Neural cell (in vitro differentiated cells): Measurements from ENCODE around the gene ACACA. TPM values are rescaled to one million over a fixed set of nuclear protein-coding genes. Genes with fewer than 3 reads are reported as not detected.

Experiments used
- H2AFZ ChIP-seq: fragments of 200-600, 300-800 bp; sonication (generic), shearing (Covaris generic); 2 replicates; pipeline ENCODE4 v1.6.0; 2014; ENCODE audit warnings: low read depth, mild to moderate bottlenecking, antibody characterized with exemption, low read length, moderate library complexity
- H3F3A ChIP-seq: fragments of 200-600 bp; shearing (Covaris generic); 2 replicates; pipeline ENCODE4 v1.6.1; 2016; ENCODE audit warnings: mild to moderate bottlenecking, moderate library complexity, mixed read lengths, antibody characterized with exemption, low read length; ENCODE audit not compliant: insufficient read depth, poor library complexity, severe bottlenecking
- H3K27ac ChIP-seq: fragments of 200-600, 300-800 bp; sonication (generic), shearing (Covaris generic); 2 replicates; pipeline ENCODE4 v1.5.1; 2014; ENCODE audit warnings: mild to moderate bottlenecking, low read length, moderate library complexity
- H3K27me3 ChIP-seq: fragments of 300-800, 200-600 bp; sonication (generic), shearing (Covaris generic); 2 replicates; pipeline ENCODE4 v1.6.0; 2014; ENCODE audit warnings: mild to moderate bottlenecking, low read depth, low read length, moderate library complexity; ENCODE audit not compliant: insufficient read depth
- H3K36me3 ChIP-seq: fragments of 300-800, 200-600 bp; sonication (generic), shearing (Covaris generic); 2 replicates; pipeline ENCODE4 v1.5.1; 2014; ENCODE audit warnings: mild to moderate bottlenecking, antibody characterized with exemption, low read length, moderate library complexity; ENCODE audit not compliant: insufficient read depth
- H3K4me2 ChIP-seq: fragments of 300-800, 200-600 bp; sonication (generic), shearing (Covaris generic); 2 replicates; pipeline ENCODE4 v1.6.0; 2014; ENCODE audit warnings: mild to moderate bottlenecking, low read length
- H3K4me3 ChIP-seq: fragments of 300-800, 200-600 bp; sonication (generic), shearing (Covaris generic); 2 replicates; pipeline ENCODE4 v1.5.1; 2014; ENCODE audit warnings: mild to moderate bottlenecking, low read length, moderate library complexity
- H3K79me2 ChIP-seq: fragments of 200-600 bp; shearing (Covaris generic); replicated peaks from 2 replicates; pipeline ENCODE4 v1.6.0; 2014; ENCODE audit warnings: mild to moderate bottlenecking, low read length, moderate library complexity; ENCODE audit not compliant: insufficient read depth
- H3K9ac ChIP-seq: fragments of 300-800, 200-600 bp; sonication (generic), shearing (Covaris generic); 2 replicates; pipeline ENCODE4 v1.6.1; 2016; ENCODE audit warnings: mild to moderate bottlenecking, low read length, mixed read lengths
- H3K9me2 ChIP-seq: fragments of 200-600 bp; shearing (Covaris generic); 2 replicates; pipeline ENCODE4 v1.6.1; 2016; ENCODE audit warnings: mild to moderate bottlenecking, low read length, mixed read lengths; ENCODE audit not compliant: insufficient read depth
- H3K9me3 ChIP-seq: fragments of 200-600, 300-800 bp; sonication (generic), shearing (Covaris generic); 2 replicates; pipeline ENCODE4 v1.6.1; 2016; ENCODE audit warnings: mild to moderate bottlenecking, mixed run types, low read length, moderate library complexity, mixed read lengths
- H4K20me1 ChIP-seq: fragments of 200-600 bp; shearing (Covaris generic); 2 replicates; pipeline ENCODE4 v1.6.1; 2016; ENCODE audit warnings: mild to moderate bottlenecking, mixed run types; ENCODE audit not compliant: insufficient read depth
- EP300 ChIP-seq: fragments of 450-650 bp; conservative IDR thresholded peaks from 2 replicates; pipeline ENCODE4 v1.6.1; 2014; ENCODE audit warnings: antibody characterized with exemption, mild to moderate bottlenecking, moderate library complexity; ENCODE audit not compliant: poor library complexity, severe bottlenecking
- EZH2 ChIP-seq: fragments of 200-600, 300-800 bp; shearing (Covaris generic), sonication (generic); IDR thresholded peaks from 2 replicates; pipeline ENCODE4 v1.6.1; 2014; ENCODE audit warnings: antibody characterized with exemption, low read length, borderline replicate concordance, mild to moderate bottlenecking; ENCODE audit not compliant: insufficient read depth, poor library complexity, severe bottlenecking
- MXI1 ChIP-seq: fragments of 450-650 bp; conservative IDR thresholded peaks from 2 replicates; pipeline ENCODE4 v1.6.1; 2014; ENCODE audit warnings: antibody characterized with exemption, mild to moderate bottlenecking; ENCODE audit not compliant: poor library complexity, severe bottlenecking
- POLR2AphosphoS5 ChIP-seq: IDR thresholded peaks from 2 replicates; pipeline ENCODE4 v1.6.1; 2012
- RAD21 ChIP-seq: fragments of 450-650 bp; conservative IDR thresholded peaks from 2 replicates; pipeline ENCODE4 v1.6.1; 2014; ENCODE audit warnings: antibody characterized with exemption, mild to moderate bottlenecking, moderate library complexity
- SMC3 ChIP-seq: fragments of 450-650 bp; conservative IDR thresholded peaks from 2 replicates; pipeline ENCODE4 v1.6.1; 2014; ENCODE audit warnings: antibody characterized with exemption, mild to moderate bottlenecking, moderate library complexity; ENCODE audit not compliant: poor library complexity
- TAF1 ChIP-seq: IDR thresholded peaks from 2 replicates; pipeline ENCODE4 v1.6.1; 2012; ENCODE audit warnings: low read depth
- polyA plus RNA-seq: library from polyadenylated mRNA; depleted of rRNA; stranded (reverse); fragments of >200 nt; gene quantifications from 2 replicates; pipeline ENCODE4 v1.2.3, GENCODE V29; 2014
- TF ChIP-seq, protein P1 (sequence below): fragments of 450-650 bp; IDR thresholded peaks from 2 replicates; pipeline ENCODE4 v1.5.1; 2014; ENCODE audit warnings: antibody characterized with exemption, mild to moderate bottlenecking, moderate library complexity; ENCODE audit not compliant: poor library complexity, severe bottlenecking
- TF ChIP-seq, protein P2 (sequence below): IDR thresholded peaks from 2 replicates; pipeline ENCODE4 v1.6.1; 2012; ENCODE audit warnings: borderline replicate concordance

The ACACA gene
- polyA plus RNA-seq, 1 donor from 2014 or later: 38.4 TPM

DNA sequence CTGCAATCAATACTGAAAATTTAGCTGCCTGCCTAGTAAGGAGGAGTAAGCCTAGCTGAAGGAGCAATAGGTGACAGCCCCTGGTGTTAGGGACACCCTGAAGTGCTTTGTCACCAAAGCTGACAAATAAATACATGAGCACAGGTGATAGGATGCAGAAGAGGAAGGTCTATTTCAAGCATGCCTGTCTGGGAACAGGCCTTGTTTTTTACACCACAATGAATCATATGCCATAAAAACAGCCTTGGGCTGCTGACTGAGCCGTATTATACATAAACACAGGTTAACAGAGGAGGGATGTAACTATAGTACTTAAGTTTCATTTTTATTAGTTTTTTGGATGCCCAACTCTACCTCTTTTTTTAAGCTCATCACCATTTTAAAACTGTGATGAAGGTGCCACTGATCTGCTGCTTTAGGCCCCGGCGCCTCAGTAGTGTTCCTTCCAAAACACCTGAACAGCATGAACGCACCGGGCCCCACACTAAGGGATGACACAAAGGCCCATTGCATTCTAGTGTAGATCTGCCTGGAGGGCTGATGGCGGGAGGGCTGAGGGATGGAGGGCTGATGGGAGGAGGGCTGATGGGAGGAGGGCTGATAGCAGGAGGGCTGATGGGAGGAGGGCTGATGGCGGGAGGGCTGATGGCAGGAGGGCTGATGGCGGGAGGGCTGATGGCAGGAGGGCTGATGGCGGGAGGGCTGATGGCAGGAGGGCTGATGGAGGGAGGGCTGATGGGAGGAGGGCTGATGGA, 307.5 kb downstream of the ACACA start:
- Histone ChIP-seq H3K79me2 (no peaks in the 10 kb centered on the region), H3K9me2 (no peaks in the 10 kb centered on the region), H3K27me3 (no peaks in the 10 kb centered on the region), H3K9me3 (no peaks in the 10 kb centered on the region), H3K4me2 (no peak overlapping the region), H4K20me1 (no peaks in the 10 kb centered on the region), H3K4me3 (no peak overlapping the region), H3K36me3 (peaks cover 5% of the 10 kb centered on the region), H3K9ac (no peak overlapping the region), H3K27ac (no peak overlapping the region), H2AFZ (no peak overlapping the region), H3F3A (no peaks in the 10 kb centered on the region)
- TF ChIP-seq RAD21 (no peak), EP300 (no peak)
- TF ChIP-seq, protein P1, sequence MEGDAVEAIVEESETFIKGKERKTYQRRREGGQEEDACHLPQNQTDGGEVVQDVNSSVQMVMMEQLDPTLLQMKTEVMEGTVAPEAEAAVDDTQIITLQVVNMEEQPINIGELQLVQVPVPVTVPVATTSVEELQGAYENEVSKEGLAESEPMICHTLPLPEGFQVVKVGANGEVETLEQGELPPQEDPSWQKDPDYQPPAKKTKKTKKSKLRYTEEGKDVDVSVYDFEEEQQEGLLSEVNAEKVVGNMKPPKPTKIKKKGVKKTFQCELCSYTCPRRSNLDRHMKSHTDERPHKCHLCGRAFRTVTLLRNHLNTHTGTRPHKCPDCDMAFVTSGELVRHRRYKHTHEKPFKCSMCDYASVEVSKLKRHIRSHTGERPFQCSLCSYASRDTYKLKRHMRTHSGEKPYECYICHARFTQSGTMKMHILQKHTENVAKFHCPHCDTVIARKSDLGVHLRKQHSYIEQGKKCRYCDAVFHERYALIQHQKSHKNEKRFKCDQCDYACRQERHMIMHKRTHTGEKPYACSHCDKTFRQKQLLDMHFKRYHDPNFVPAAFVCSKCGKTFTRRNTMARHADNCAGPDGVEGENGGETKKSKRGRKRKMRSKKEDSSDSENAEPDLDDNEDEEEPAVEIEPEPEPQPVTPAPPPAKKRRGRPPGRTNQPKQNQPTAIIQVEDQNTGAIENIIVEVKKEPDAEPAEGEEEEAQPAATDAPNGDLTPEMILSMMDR: no peak

DNA sequence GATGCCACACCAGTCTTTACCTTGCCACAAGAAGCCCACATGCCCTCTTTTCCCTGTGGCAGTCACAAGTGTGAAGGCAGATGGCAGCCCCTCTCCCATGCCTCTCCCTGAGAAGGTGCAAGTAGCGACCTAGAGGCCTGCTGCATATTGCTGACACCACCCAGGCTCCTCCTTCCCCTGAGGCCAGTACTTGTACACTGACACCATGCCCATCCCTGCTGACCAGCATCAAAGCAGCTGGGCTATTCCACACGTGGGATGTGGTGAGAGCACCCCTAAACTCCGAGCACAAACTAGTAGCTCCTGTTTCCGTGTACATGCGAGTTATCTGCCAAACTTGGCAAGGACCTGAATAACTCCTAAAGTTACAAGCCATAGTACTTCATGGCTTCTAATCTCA, 308.5 kb downstream of the ACACA start:
- H3K9ac ChIP-seq: no peak overlapping the region
- H3K9me2 ChIP-seq: no peaks in the 10 kb centered on the region
- H3K79me2 ChIP-seq: no peaks in the 10 kb centered on the region
- H4K20me1 ChIP-seq: no peaks in the 10 kb centered on the region
- no peaks in the 10 kb centered on the region for H3F3A ChIP-seq
- no peak overlapping the region for H3K27ac ChIP-seq
- TF ChIP-seq RAD21 (no peak), POLR2AphosphoS5 (no peak), MXI1 (no peak), SMC3 (no peak), EP300 (no peak), TAF1 (no peak)
- TF ChIP-seq, protein P2, sequence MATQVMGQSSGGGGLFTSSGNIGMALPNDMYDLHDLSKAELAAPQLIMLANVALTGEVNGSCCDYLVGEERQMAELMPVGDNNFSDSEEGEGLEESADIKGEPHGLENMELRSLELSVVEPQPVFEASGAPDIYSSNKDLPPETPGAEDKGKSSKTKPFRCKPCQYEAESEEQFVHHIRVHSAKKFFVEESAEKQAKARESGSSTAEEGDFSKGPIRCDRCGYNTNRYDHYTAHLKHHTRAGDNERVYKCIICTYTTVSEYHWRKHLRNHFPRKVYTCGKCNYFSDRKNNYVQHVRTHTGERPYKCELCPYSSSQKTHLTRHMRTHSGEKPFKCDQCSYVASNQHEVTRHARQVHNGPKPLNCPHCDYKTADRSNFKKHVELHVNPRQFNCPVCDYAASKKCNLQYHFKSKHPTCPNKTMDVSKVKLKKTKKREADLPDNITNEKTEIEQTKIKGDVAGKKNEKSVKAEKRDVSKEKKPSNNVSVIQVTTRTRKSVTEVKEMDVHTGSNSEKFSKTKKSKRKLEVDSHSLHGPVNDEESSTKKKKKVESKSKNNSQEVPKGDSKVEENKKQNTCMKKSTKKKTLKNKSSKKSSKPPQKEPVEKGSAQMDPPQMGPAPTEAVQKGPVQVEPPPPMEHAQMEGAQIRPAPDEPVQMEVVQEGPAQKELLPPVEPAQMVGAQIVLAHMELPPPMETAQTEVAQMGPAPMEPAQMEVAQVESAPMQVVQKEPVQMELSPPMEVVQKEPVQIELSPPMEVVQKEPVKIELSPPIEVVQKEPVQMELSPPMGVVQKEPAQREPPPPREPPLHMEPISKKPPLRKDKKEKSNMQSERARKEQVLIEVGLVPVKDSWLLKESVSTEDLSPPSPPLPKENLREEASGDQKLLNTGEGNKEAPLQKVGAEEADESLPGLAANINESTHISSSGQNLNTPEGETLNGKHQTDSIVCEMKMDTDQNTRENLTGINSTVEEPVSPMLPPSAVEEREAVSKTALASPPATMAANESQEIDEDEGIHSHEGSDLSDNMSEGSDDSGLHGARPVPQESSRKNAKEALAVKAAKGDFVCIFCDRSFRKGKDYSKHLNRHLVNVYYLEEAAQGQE: no peak
- H3K27me3 ChIP-seq: no peaks in the 10 kb centered on the region
- no peaks in the 10 kb centered on the region for H3K9me3 ChIP-seq
- no peak overlapping the region for H2AFZ ChIP-seq
- no peak overlapping the region for H3K4me2 ChIP-seq
- H3K36me3 ChIP-seq: peaks cover 5% of the 10 kb centered on the region
- no peak overlapping the region for H3K4me3 ChIP-seq

DNA sequence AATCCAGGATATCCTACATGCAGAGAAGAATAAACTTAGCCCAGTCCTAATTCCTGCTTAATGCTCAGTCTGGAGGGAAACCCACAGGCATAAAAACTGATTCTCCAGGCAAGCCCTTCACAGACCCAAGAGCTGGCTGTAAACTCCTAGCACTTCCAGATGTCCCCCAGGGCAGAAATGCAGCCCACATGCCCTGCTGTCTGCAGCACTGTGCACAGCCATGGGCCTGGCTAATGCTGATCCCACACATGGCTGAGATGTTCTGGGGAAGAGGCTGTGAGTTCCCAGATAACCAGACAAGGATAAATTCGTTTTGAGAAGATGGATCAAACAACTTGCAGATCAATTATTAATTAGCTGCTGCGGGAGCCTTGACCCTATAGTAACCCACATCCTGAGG, 309.5 kb downstream of the ACACA start:
- H3F3A ChIP-seq: no peaks in the 10 kb centered on the region
- no peaks in the 10 kb centered on the region for H3K9me3 ChIP-seq
- no peak overlapping the region for H3K4me2 ChIP-seq
- no peak overlapping the region for H3K9ac ChIP-seq
- H4K20me1 ChIP-seq: no peaks in the 10 kb centered on the region
- no peak overlapping the region for H3K27ac ChIP-seq
- no peak overlapping the region for H2AFZ ChIP-seq
- no peaks in the 10 kb centered on the region for H3K79me2 ChIP-seq
- no peaks in the 10 kb centered on the region for H3K9me2 ChIP-seq
- TF ChIP-seq, protein P1: no peak
- no peak for TF ChIP-seq TAF1
- no peak for TF ChIP-seq RAD21
- no peak for TF ChIP-seq EZH2
- TF ChIP-seq MXI1: no peak
- TF ChIP-seq, protein P2: no peak
- TF ChIP-seq POLR2AphosphoS5: no peak
- no peak for TF ChIP-seq SMC3
- no peak for TF ChIP-seq EP300
- no peaks in the 10 kb centered on the region for H3K27me3 ChIP-seq
- H3K36me3 ChIP-seq: peaks cover 5% of the 10 kb centered on the region
- H3K4me3 ChIP-seq: no peak overlapping the region
